ENCODE results near the gene USP31.

- TF ChIP-seq YY1 (IDR thresholded peaks at IDR 0.05; ENCODE audit: low read depth), result no peak
- no peak for TF ChIP-seq EGR1 (IDR thresholded peaks at IDR 0.05)
- no peak for TF ChIP-seq EP300 (IDR thresholded peaks at IDR 0.05; ENCODE audit: borderline replicate concordance)
- TF ChIP-seq REST (IDR thresholded peaks at IDR 0.05; ENCODE audit: low read depth), result no peak
- TF ChIP-seq RAD21 (IDR thresholded peaks at IDR 0.05; ENCODE audit: low read depth), result no peak
- TF ChIP-seq ZBTB7A (IDR thresholded peaks at IDR 0.05; ENCODE audit: low read depth), result no peak
- no peak for TF ChIP-seq NFIC (IDR thresholded peaks at IDR 0.05)
- TF ChIP-seq, protein P1, sequence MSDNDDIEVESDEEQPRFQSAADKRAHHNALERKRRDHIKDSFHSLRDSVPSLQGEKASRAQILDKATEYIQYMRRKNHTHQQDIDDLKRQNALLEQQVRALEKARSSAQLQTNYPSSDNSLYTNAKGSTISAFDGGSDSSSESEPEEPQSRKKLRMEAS (IDR thresholded peaks at IDR 0.05), result no peak
- TF ChIP-seq USF1 (IDR thresholded peaks at IDR 0.05), result no peak
Measured at GRCh38 chr16:23035240-23035639, 114.0 kb downstream of the USP31 start.
